Spinal cord (tissue), 10 donors: ENCODE data around the gene RPL15. TPM values are rescaled to one million over a fixed set of nuclear protein-coding genes. Genes with fewer than 3 reads are reported as not detected.

Experiments used
- DNase-seq, 6 donors: peaks; one replicate each; pipeline versions ENCODE4 v3.0.0 to v3.0.0-alpha.2; 2013 to 2015; ENCODE audit warnings: low spot score in 6 of 6, low read depth in 4 of 6
- H3K27ac ChIP-seq: one replicate; pipeline ENCODE4 v1.5.1; 2013; ENCODE audit warnings: low read depth, low read length, control low read depth
- H3K27me3 ChIP-seq: one replicate; pipeline ENCODE4 v1.6.1; 2013; ENCODE audit warnings: low read length; ENCODE audit not compliant: control insufficient read depth, insufficient read depth
- H3K36me3 ChIP-seq: one replicate; pipeline ENCODE4 v1.6.1; 2013; ENCODE audit warnings: low read length; ENCODE audit not compliant: control insufficient read depth, insufficient read depth
- H3K4me1 ChIP-seq: one replicate; pipeline ENCODE4 v1.6.1; 2013; ENCODE audit warnings: low read length; ENCODE audit not compliant: control insufficient read depth, insufficient read depth
- H3K4me3 ChIP-seq: one replicate; pipeline ENCODE4 v1.5.1; 2013; ENCODE audit warnings: low read depth, low read length, control low read depth
- H3K9me3 ChIP-seq: one replicate; pipeline ENCODE4 v1.6.1; 2013; ENCODE audit warnings: low read length; ENCODE audit not compliant: control insufficient read depth, insufficient read depth
- WGBS: methylation state at CpG from one replicate; pipeline ENCODE4 v1.1.5; 2013; ENCODE audit warnings: missing lambda C conversion rate; ENCODE audit not compliant: insufficient coverage; 5-methylcytosine and 5-hydroxymethylcytosine counted together
- polyA plus RNA-seq, 2 donors: library from polyadenylated mRNA; unstranded; fragments of 120-200 nt; gene quantifications; one replicate each; pipeline ENCODE4 v1.2.1, GENCODE V29; 2013; ENCODE audit not compliant: insufficient read length in 2 of 2
- total RNA-seq, 2 donors: library from RNA; depleted of rRNA in 1 of 2; stranded (reverse); fragments of 120-200 nt in 1 of 2; fragments of >200 nt in 1 of 2; gene quantifications; one replicate each; pipeline versions ENCODE4 v1.2.3 to v1.2.4, GENCODE V29; 2013 to 2014
- donor health status: healthy.

The RPL15 gene
- total and polyA plus RNA-seq, 4 donors: 1,637 to 1,807 (median 1,669) TPM

- no peak overlapping the region for H3K4me3 ChIP-seq
Observed at GRCh38 chr3:23949784-23950183, 32.9 kb downstream of the RPL15 start.

GRCh38 chr3:23950293-23950692, 33.4 kb downstream of the RPL15 start:
- no peaks in the 10 kb centered on the region for H3K27me3 ChIP-seq
- no peaks in the 10 kb centered on the region for H3K9me3 ChIP-seq
- no peak overlapping the region for H3K27ac ChIP-seq
- H3K4me3 ChIP-seq: no peak overlapping the region
- no peaks in the 10 kb centered on the region for H3K36me3 ChIP-seq
- H3K4me1 ChIP-seq: peaks cover 13% of the 10 kb centered on the region
- DNase-seq: no peak

More at GRCh38 chr3:23949784-23950183, 32.9 kb downstream of the RPL15 start:
- Histone ChIP-seq H3K27me3 (no peaks in the 10 kb centered on the region), H3K36me3 (no peaks in the 10 kb centered on the region), H3K4me1 (peaks cover 13% of the 10 kb centered on the region), H3K27ac (no peak overlapping the region), H3K9me3 (no peaks in the 10 kb centered on the region)
- peak in 2 of 6 donors; percentile 4 to 49 for DNase-seq

GRCh38 chr3:23952646-23953045, 35.7 kb downstream of the RPL15 start:
- Histone ChIP-seq H3K27ac (no peak overlapping the region), H3K27me3 (no peaks in the 10 kb centered on the region), H3K36me3 (peaks cover 2% of the 10 kb centered on the region), H3K9me3 (no peaks in the 10 kb centered on the region), H3K4me3 (no peak overlapping the region), H3K4me1 (peaks cover 6% of the 10 kb centered on the region)
- WGBS: 100% methylated on average over 2 of the region's 4 CpGs
- DNase-seq: no peak

GRCh38 chr3:23953523-23953922, 36.6 kb downstream of the RPL15 start:
- no peak overlapping the region for H3K4me3 ChIP-seq
- no peak overlapping the region for H3K27ac ChIP-seq
- no peak for DNase-seq
- H3K9me3 ChIP-seq: no peaks in the 10 kb centered on the region
- no peaks in the 10 kb centered on the region for H3K27me3 ChIP-seq
- WGBS: no CpG with 5 or more reads among the region's 1 CpG
- H3K4me1 ChIP-seq: peaks cover 3% of the 10 kb centered on the region
- peaks cover 2% of the 10 kb centered on the region for H3K36me3 ChIP-seq

- H3K9me3 ChIP-seq: no peaks in the 10 kb centered on the region
- WGBS: no CpG with 5 or more reads among the region's 5 CpGs
- no peak overlapping the region for H3K4me3 ChIP-seq
- H3K27me3 ChIP-seq: no peaks in the 10 kb centered on the region
- H3K36me3 ChIP-seq: peaks cover 4% of the 10 kb centered on the region
- DNase-seq: no peak
- H3K27ac ChIP-seq: no peak overlapping the region
- H3K4me1 ChIP-seq: peaks cover 3% of the 10 kb centered on the region
Observed at GRCh38 chr3:23954144-23954543, 37.2 kb downstream of the RPL15 start.

GRCh38 chr3:23956701-23957100, 39.8 kb downstream of the RPL15 start:
- Histone ChIP-seq H3K27me3 (no peaks in the 10 kb centered on the region), H3K27ac (no peak overlapping the region), H3K36me3 (peaks cover 14% of the 10 kb centered on the region), H3K4me3 (no peak overlapping the region), H3K4me1 (no peaks in the 10 kb centered on the region), H3K9me3 (no peaks in the 10 kb centered on the region)
- 93% methylated on average over 2 of the region's 3 CpGs for WGBS
- no peak for DNase-seq

- Histone ChIP-seq H3K27ac (no peak overlapping the region), H3K27me3 (no peaks in the 10 kb centered on the region), H3K4me1 (no peaks in the 10 kb centered on the region), H3K4me3 (no peak overlapping the region), H3K36me3 (peaks cover 26% of the 10 kb centered on the region), H3K9me3 (no peaks in the 10 kb centered on the region)
- DNase-seq: peak in 1 of 6 donors; percentile 10
- 50% methylated on average over 1 of the region's 7 CpGs for WGBS
Observed at GRCh38 chr3:23959135-23959900, 42.4 kb downstream of the RPL15 start.

GRCh38 chr3:23960649-23961048, 43.7 kb downstream of the RPL15 start:
- no CpG with 5 or more reads among the region's 1 CpG for WGBS
- peaks cover 27% of the 10 kb centered on the region for H3K36me3 ChIP-seq

GRCh38 chr3:23961066-23961465, 44.1 kb downstream of the RPL15 start:
- no peaks in the 10 kb centered on the region for H3K9me3 ChIP-seq
- no peak for DNase-seq
- H3K27ac ChIP-seq: no peak overlapping the region
- H3K4me1 ChIP-seq: no peaks in the 10 kb centered on the region
- H3K27me3 ChIP-seq: no peaks in the 10 kb centered on the region
- 100% methylated on average over 1 of the region's 1 CpG for WGBS
- no peak overlapping the region for H3K4me3 ChIP-seq
- peaks cover 27% of the 10 kb centered on the region for H3K36me3 ChIP-seq

More at GRCh38 chr3:23960649-23961048, 43.7 kb downstream of the RPL15 start:
- H3K27ac ChIP-seq: no peak overlapping the region
- no peak for DNase-seq
- no peaks in the 10 kb centered on the region for H3K4me1 ChIP-seq
- no peak overlapping the region for H3K4me3 ChIP-seq
- H3K9me3 ChIP-seq: no peaks in the 10 kb centered on the region
- no peaks in the 10 kb centered on the region for H3K27me3 ChIP-seq

GRCh38 chr3:23961913-23962312, 45.0 kb downstream of the RPL15 start:
- no CpG with 5 or more reads among the region's 5 CpGs for WGBS
- no peak for DNase-seq
- Histone ChIP-seq H3K27me3 (no peaks in the 10 kb centered on the region), H3K4me3 (no peak overlapping the region), H3K36me3 (peaks cover 31% of the 10 kb centered on the region), H3K27ac (no peak overlapping the region), H3K9me3 (no peaks in the 10 kb centered on the region), H3K4me1 (no peaks in the 10 kb centered on the region)
